Right kidney (tissue), 1 donor: ENCODE results near the gene GREM1.
A peak's percentile ranks its signal among the peaks of the same experiment; 100 is the strongest.

Experiments used
- DNase-seq: peaks from one replicate; pipeline ENCODE4 v3.0.0-alpha.2; 2016

Gene GREM1

GRCh38 chr15:32730677-32731654, 13.2 kb downstream of the GREM1 start:
- peak; percentile 37 for DNase-seq

GRCh38 chr15:32732574-32733157, 14.9 kb downstream of the GREM1 start:
- DNase-seq = no peak

GRCh38 chr15:32733281-32733680, 15.5 kb downstream of the GREM1 start:
- no peak for DNase-seq

GRCh38 chr15:32735989-32736700, 18.3 kb downstream of the GREM1 start:
- DNase-seq = no peak

GRCh38 chr15:32736701-32737061, 18.9 kb downstream of the GREM1 start:
- DNase-seq = no peak

GRCh38 chr15:32737304-32737703, 19.5 kb downstream of the GREM1 start:
- DNase-seq = no peak

- no peak for DNase-seq
These were observed 20.9 kb downstream of the GREM1 start for GRCh38 chr15:32738666-32739065.

- no peak for DNase-seq
These were observed 21.8 kb downstream of the GREM1 start for GRCh38 chr15:32739522-32740063.

GRCh38 chr15:32743411-32744140, 25.8 kb downstream of the GREM1 start:
- no peak for DNase-seq

- no peak for DNase-seq
These were observed 28.5 kb downstream of the GREM1 start for GRCh38 chr15:32746116-32746857.

- no peak for DNase-seq
These were observed 30.1 kb downstream of the GREM1 start for GRCh38 chr15:32747921-32748342.

- no peak for DNase-seq
These were observed 33.2 kb downstream of the GREM1 start for GRCh38 chr15:32750979-32751378.

- DNase-seq = no peak
These were observed 39.6 kb downstream of the GREM1 start for GRCh38 chr15:32757426-32757825.

GRCh38 chr15:32763295-32763694, 45.5 kb downstream of the GREM1 start:
- DNase-seq = no peak

GRCh38 chr15:32765236-32765635, 47.4 kb downstream of the GREM1 start:
- DNase-seq = no peak

GRCh38 chr15:32766101-32766500, 48.3 kb downstream of the GREM1 start:
- no peak for DNase-seq

GRCh38 chr15:32767236-32767635, 49.4 kb downstream of the GREM1 start:
- no peak for DNase-seq

- DNase-seq = no peak
These were observed 56.2 kb downstream of the GREM1 start for GRCh38 chr15:32774022-32774421.

GRCh38 chr15:32775103-32775502, 57.3 kb downstream of the GREM1 start:
- DNase-seq = no peak

GRCh38 chr15:32778391-32779176, 60.8 kb downstream of the GREM1 start:
- DNase-seq = no peak

GRCh38 chr15:32781781-32782180, 64.0 kb downstream of the GREM1 start:
- DNase-seq = no peak
